HepG2 (cell line): Measurements from ENCODE around the gene ANO10. TPM values are rescaled to one million over a fixed set of nuclear protein-coding genes. Genes with fewer than 3 reads are reported as not detected.

Source experiments
- ATAC-seq: fragments of 200-7000 bp; cut with Tn5 transposase; 3 replicates; pipeline ENCODE4 v1.9.1; 2020; ENCODE audit warnings: mild to moderate bottlenecking, moderate library complexity
- BruUV-seq: library from RNA; stranded (reverse); fragments of 400-500 nt; replicated peaks from 2 replicates; lab custom pipeline; 2021; lab: Mats Ljungman, UMichigan
- CTCF ChIA-PET: fragments of 300-600 bp; formaldehyde crosslinking; extraction: SDS; loops from one replicate; lab custom pipeline; 2021; ENCODE audit warnings: low total read pairs, inconsistent platforms, low intra/inter-chr PET ratio; lab: Yijun Ruan, JAX
- POLR2A ChIA-PET: fragments of 350-600 bp; sonication (Branson Sonifier 250); formaldehyde crosslinking; loops from one replicate; lab custom pipeline; 2020; ENCODE audit warnings: antibody characterized with exemption, inconsistent platforms; lab: Yijun Ruan, JAX
- DNase-seq: peaks from one replicate; pipeline ENCODE4 v3.0.0-alpha.2; 2015; ENCODE audit warnings: low spot score
- FAIRE-seq: peaks from 3 replicates; lab custom pipeline; 2011; peaks lifted over from hg19 to GRCh38; lab: Jason Lieb, UNC
- H2AFZ ChIP-seq: one replicate; pipeline ENCODE4 v1.6.1; 2011; ENCODE audit warnings: low read length, inconsistent platforms
- H3K27ac ChIP-seq: fragments of 300-600 bp; 3 replicates; pipeline ENCODE4 v1.8.0; 2011; ENCODE audit warnings: mixed run types, mild to moderate bottlenecking, mixed read lengths, low read length, inconsistent platforms; ENCODE audit not compliant: insufficient read depth; ENCODE audit errors: extremely low read length
- H3K27me3 ChIP-seq, 2 experiments: fragments of 200-600 bp in 1 of 2; 2 replicates in 1 of 2; 3 replicates in 1 of 2; pipeline versions ENCODE4 v1.6.0 to v1.8.0; 2011; ENCODE audit warnings: low read length in 2 of 2, mild to moderate bottlenecking in 2 of 2, moderate library complexity in 2 of 2, inconsistent platforms in 1 of 2; ENCODE audit not compliant: insufficient read depth in 2 of 2, control insufficient read depth in 1 of 2
- H3K36me3 ChIP-seq, 2 experiments: fragments of 200-600 bp in 1 of 2; replicated peaks in 1 of 2; 2 replicates in 1 of 2; 3 replicates in 1 of 2; pipeline versions ENCODE4 v1.5.1 to v1.8.0; 2011; ENCODE audit warnings: low read length in 2 of 2, inconsistent platforms in 1 of 2; ENCODE audit not compliant: insufficient read depth in 2 of 2, control insufficient read depth in 1 of 2
- H3K4me1 ChIP-seq: 2 replicates; pipeline ENCODE4 v1.5.1; 2012; ENCODE audit warnings: low read length, inconsistent platforms; ENCODE audit not compliant: insufficient read depth
- H3K4me2 ChIP-seq: 2 replicates; pipeline ENCODE4 v1.6.0; 2011; ENCODE audit warnings: low read depth, low read length, inconsistent platforms
- H3K4me3 ChIP-seq, 3 experiments: fragments of 200-600 bp in 1 of 3; sonication (generic), shearing (Covaris generic) in 1 of 3; replicated peaks in 1 of 3; 2 replicates each; pipeline ENCODE4 v1.5.1; 2011 to 2016; ENCODE audit warnings: low read length in 3 of 3, inconsistent platforms in 2 of 3, low read depth in 2 of 3, mild to moderate bottlenecking in 2 of 3, control low read depth in 1 of 3, mixed read lengths in 1 of 3; ENCODE audit not compliant: insufficient read depth in 1 of 3
- H3K79me2 ChIP-seq: one replicate; pipeline ENCODE4 v1.6.1; 2011; ENCODE audit warnings: low read length, inconsistent platforms; ENCODE audit not compliant: insufficient read depth
- H3K9ac ChIP-seq: 2 replicates; pipeline ENCODE4 v1.6.0; 2011; ENCODE audit warnings: mild to moderate bottlenecking, low read depth, low read length, inconsistent platforms; ENCODE audit not compliant: insufficient read depth
- H3K9me3 ChIP-seq: 2 replicates; pipeline ENCODE4 v1.5.1; 2012; ENCODE audit warnings: mild to moderate bottlenecking, low read length
- H4K20me1 ChIP-seq: 2 replicates; pipeline ENCODE4 v1.6.0; 2011; ENCODE audit warnings: inconsistent platforms, mild to moderate bottlenecking, low read length, moderate library complexity; ENCODE audit not compliant: insufficient read depth
- ATM ChIP-seq: fragments of 450-650 bp; IDR thresholded peaks from 2 replicates; pipeline ENCODE4 v1.7.1; 2017; ENCODE audit warnings: mild to moderate bottlenecking, borderline replicate concordance
- BATF2 ChIP-seq: sonication (generic); formaldehyde crosslinking; IDR thresholded peaks from 2 replicates; pipeline ENCODE4 v1.8.0; 2022; ENCODE audit warnings: mild to moderate bottlenecking, missing genetic modification reagents, moderate library complexity
- CBX1 ChIP-seq: IDR thresholded peaks from one replicate; pipeline ENCODE4 v1.6.1; 2016; ENCODE audit warnings: antibody characterized with exemption, low read depth
- CBX5 ChIP-seq: sonication (generic); formaldehyde crosslinking; IDR thresholded peaks from 2 replicates; pipeline ENCODE4 v1.4.0; 2020; ENCODE audit warnings: missing genetic modification reagents, borderline replicate concordance
- CC2D1A ChIP-seq: sonication (generic); formaldehyde crosslinking; IDR thresholded peaks from 2 replicates; pipeline ENCODE4 v1.8.1; 2023; ENCODE audit warnings: mild to moderate bottlenecking, missing genetic modification reagents
- CSRNP1 ChIP-seq: sonication (generic); formaldehyde crosslinking; IDR thresholded peaks from 2 replicates; pipeline ENCODE4 v1.8.1; 2023; ENCODE audit warnings: mild to moderate bottlenecking, missing genetic modification reagents
- MIER3 ChIP-seq: IDR thresholded peaks from 2 replicates; pipeline ENCODE4 v1.6.1; 2016; ENCODE audit warnings: missing compliant biosample characterization, borderline replicate concordance
- NFE2L2 ChIP-seq: fragments of 150-350 bp; IDR thresholded peaks from 2 replicates; pipeline ENCODE4 v1.6.1; 2014; ENCODE audit warnings: low read length
- ZNF572 ChIP-seq: sonication (generic); formaldehyde crosslinking; IDR thresholded peaks from 2 replicates; pipeline ENCODE4 v1.5.1; 2020; ENCODE audit warnings: mild to moderate bottlenecking, missing genetic modification reagents
- ZNF672 ChIP-seq: sonication (generic); formaldehyde crosslinking; IDR thresholded peaks from 2 replicates; pipeline ENCODE4 v1.8.1; 2022; ENCODE audit warnings: missing genetic modification reagents
- WGBS: methylation state at CpG from one replicate; pipeline ENCODE4 v1.1.6; 2017; ENCODE audit warnings: low lambda C conversion rate; 5-methylcytosine and 5-hydroxymethylcytosine counted together
- in situ Hi-C: cut with HindIII; loops from 2 replicates; pipeline ENCODE4 v1.10.0; 2017; ENCODE audit warnings: low pct_unique_long_range_greater_than_20kb; ENCODE audit not compliant: extremely low pct_ligation_motif_present
- intact Hi-C: fragments of 100-400 bp; cut with micrococcal nuclease; formaldehyde crosslinking; loops from one replicate; pipeline ENCODE4 v1.10.0; 2022; ENCODE audit not compliant: unreplicated experiment
- polyA plus RNA-seq, 8 experiments: library from polyadenylated mRNA; depleted of rRNA in 3 of 8; stranded (reverse) in 7 of 8; unstranded in 1 of 8; fragments of >200 nt; fragmentation: Illumina TruSeq in 4 of 8; extraction: Trizol in 4 of 8; gene quantifications; 2 replicates each; pipeline versions ENCODE4 v1.2.1 to v1.2.3, GENCODE V29; 2011 to 2016; ENCODE audit warnings: low read depth in 4 of 8, missing spikeins in 1 of 8, mixed read lengths in 1 of 8; ENCODE audit not compliant: insufficient read depth in 1 of 8
- total RNA-seq, 5 experiments: library from RNA; depleted of rRNA; stranded (reverse); fragments of >200 nt; fragmentation: Illumina TruSeq; extraction: Trizol; gene quantifications; 2 replicates each; pipeline ENCODE4 v1.2.3, GENCODE V29; 2016; ENCODE audit warnings: low read depth in 1 of 5
- TF ChIP-seq, protein P1 (sequence below): sonication (generic); formaldehyde crosslinking; IDR thresholded peaks from 2 replicates; pipeline ENCODE4 v1.9.0; 2022; ENCODE audit warnings: missing genetic modification reagents, mild to moderate bottlenecking, borderline replicate concordance
- TF ChIP-seq, protein P2 (sequence below): sonication (generic); formaldehyde crosslinking; IDR thresholded peaks from 2 replicates; pipeline ENCODE4 v1.4.0; 2020; ENCODE audit warnings: missing genetic modification reagents

ANO10 gene
- total and polyA plus RNA-seq, 2 of the 13 experiments (the other 11 are each of a cell fraction or from before 2014, with no cell fraction given), result 10.4 to 13.1 TPM

- Histone ChIP-seq H3K4me3 (no peak overlapping the region), H3K36me3 (peaks cover 33 to 79% of the 10 kb centered on the region in 2 experiments), H4K20me1 (no peaks in the 10 kb centered on the region), H3K27me3 (no peaks in the 10 kb centered on the region), H3K4me1 (no peaks in the 10 kb centered on the region), H3K9ac (no peak overlapping the region), H3K4me2 (no peak overlapping the region), H3K9me3 (peaks cover 17% of the 10 kb centered on the region), H3K27ac (no peak overlapping the region), H2AFZ (no peak overlapping the region), H3K79me2 (peaks cover 4% of the 10 kb centered on the region)
- no TSS peak for BruUV-seq
- ATAC-seq (no peak), DNase-seq (no peak), FAIRE-seq (no peak)
- ChIA-PET CTCF (no interaction called here), POLR2A (no interaction called here)
- intact Hi-C loops (no loop called here), in situ Hi-C loops (no loop called here)
- TF ChIP-seq ZNF672 (CRISPR knock-in tag), result no peak
- no peak for TF ChIP-seq ZNF572 (CRISPR knock-in tag)
- TF ChIP-seq NFE2L2, result no peak
- TF ChIP-seq, protein P1, sequence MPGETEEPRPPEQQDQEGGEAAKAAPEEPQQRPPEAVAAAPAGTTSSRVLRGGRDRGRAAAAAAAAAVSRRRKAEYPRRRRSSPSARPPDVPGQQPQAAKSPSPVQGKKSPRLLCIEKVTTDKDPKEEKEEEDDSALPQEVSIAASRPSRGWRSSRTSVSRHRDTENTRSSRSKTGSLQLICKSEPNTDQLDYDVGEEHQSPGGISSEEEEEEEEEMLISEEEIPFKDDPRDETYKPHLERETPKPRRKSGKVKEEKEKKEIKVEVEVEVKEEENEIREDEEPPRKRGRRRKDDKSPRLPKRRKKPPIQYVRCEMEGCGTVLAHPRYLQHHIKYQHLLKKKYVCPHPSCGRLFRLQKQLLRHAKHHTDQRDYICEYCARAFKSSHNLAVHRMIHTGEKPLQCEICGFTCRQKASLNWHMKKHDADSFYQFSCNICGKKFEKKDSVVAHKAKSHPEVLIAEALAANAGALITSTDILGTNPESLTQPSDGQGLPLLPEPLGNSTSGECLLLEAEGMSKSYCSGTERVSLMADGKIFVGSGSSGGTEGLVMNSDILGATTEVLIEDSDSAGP (CRISPR knock-in tag), result no peak
- TF ChIP-seq, protein P2, sequence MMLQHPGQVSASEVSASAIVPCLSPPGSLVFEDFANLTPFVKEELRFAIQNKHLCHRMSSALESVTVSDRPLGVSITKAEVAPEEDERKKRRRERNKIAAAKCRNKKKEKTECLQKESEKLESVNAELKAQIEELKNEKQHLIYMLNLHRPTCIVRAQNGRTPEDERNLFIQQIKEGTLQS (CRISPR knock-in tag), result no peak
- TF ChIP-seq MIER3 (CRISPR knock-in tag), result no peak
- TF ChIP-seq ATM, result no peak
- TF ChIP-seq CSRNP1 (CRISPR knock-in tag), result no peak
- no peak for TF ChIP-seq CBX5 (CRISPR knock-in tag)
- no peak for TF ChIP-seq BATF2
- TF ChIP-seq CC2D1A, result no peak
- TF ChIP-seq CBX1, result no peak
- WGBS, result 94% methylated on average over 2 of the region's 2 CpGs
These were observed 280.0 kb downstream of the ANO10 start for GRCh38 chr3:43341788-43342187.
